ENCODE data around the gene ROCK2. TPM values are rescaled to one million over a fixed set of nuclear protein-coding genes. Genes with fewer than 3 reads are reported as not detected.
A peak's percentile ranks its signal among the peaks of the same experiment; 100 is the strongest.

The ROCK2 gene
- total and polyA plus RNA-seq, 9 of the 15 experiments (the other 6 are each of a cell fraction or from before 2014, with no cell fraction given), result 4.9 to 30.6 (median 14.3) TPM

DNA sequence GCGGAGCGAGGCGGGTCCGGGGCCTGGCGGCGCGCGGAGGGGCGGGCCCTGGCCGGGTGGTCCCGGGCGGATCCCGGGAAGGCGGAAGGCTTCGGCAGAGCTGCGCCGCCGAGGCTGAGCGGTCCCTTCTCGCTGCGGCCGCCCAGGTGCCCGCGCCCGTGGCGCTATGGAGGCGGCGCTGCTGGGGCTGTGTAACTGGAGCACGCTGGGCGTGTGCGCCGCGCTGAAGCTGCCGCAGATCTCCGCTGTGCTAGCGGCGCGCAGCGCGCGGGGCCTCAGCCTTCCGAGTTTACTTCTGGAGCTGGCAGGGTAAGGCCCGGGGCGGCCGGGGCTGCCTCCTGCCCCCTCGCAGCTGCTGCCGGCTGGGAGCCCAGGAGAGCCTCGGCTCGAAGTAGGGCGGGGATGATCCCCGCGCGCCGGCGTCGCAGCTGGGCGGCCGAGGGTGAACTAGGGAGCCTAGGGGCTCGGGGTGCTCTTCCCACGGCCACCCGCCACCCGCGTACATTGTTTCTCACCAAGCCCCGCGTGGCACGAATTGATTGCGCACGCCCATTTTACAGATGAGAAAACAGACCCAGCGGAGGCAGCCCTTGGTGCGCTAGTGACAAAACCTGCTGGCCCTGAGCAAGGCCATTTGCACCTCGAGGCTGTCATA lies 188.9 kb downstream of the ROCK2 start, which contains the start of gene SLC66A3 (continued):
- no peak for TF ChIP-seq ETS2 (tag; IDR thresholded peaks at IDR 0.05; ENCODE audit: borderline replicate concordance, poor library complexity, severe bottlenecking)
- peak in 1 of 2 experiments; percentile 18; a peak in 1 of 3 replicates for TF ChIP-seq CBX3 (IDR thresholded peaks at IDR 0.05; ENCODE audit: borderline replicate concordance in 1 of 2, low read length in 2 of 2)
- peak in 1 of 2 experiments; percentile 7; a peak in 1 of 4 replicates for TF ChIP-seq RAD21 (CRISPR knock-in tag; conservative IDR thresholded peaks at IDR 0.05 in 1 of 2, IDR thresholded peaks at IDR 0.05 in 1 of 2)
- TF ChIP-seq ZNF639 (CRISPR knock-in tag; conservative IDR thresholded peaks at IDR 0.05 in 1 of 2, IDR thresholded peaks at IDR 0.05 in 1 of 2), result peak in 1 of 2 experiments; percentile 76; a peak in 1 of 4 replicates
- no peak for TF ChIP-seq HDAC6 (IDR thresholded peaks at IDR 0.05; ENCODE audit: low read depth, low read length)
- TF ChIP-seq YY1 (IDR thresholded peaks at IDR 0.05; ENCODE audit: borderline replicate concordance in 1 of 3, control insufficient read depth in 1 of 3, extremely low read depth in 1 of 3, insufficient read depth in 3 of 3, insufficient read length in 1 of 3, insufficient replicate concordance in 2 of 3, low read depth in 1 of 3, low read length in 2 of 3), result peak in 1 of 3 experiments; percentile 75
- TF ChIP-seq ELF2 (CRISPR knock-in tag; IDR thresholded peaks at IDR 0.05), result peak; percentile 71
- TF ChIP-seq XRCC4 (IDR thresholded peaks at IDR 0.05; ENCODE audit: extremely low read depth, insufficient read depth, insufficient read length), result no peak
- TF ChIP-seq, protein P1, sequence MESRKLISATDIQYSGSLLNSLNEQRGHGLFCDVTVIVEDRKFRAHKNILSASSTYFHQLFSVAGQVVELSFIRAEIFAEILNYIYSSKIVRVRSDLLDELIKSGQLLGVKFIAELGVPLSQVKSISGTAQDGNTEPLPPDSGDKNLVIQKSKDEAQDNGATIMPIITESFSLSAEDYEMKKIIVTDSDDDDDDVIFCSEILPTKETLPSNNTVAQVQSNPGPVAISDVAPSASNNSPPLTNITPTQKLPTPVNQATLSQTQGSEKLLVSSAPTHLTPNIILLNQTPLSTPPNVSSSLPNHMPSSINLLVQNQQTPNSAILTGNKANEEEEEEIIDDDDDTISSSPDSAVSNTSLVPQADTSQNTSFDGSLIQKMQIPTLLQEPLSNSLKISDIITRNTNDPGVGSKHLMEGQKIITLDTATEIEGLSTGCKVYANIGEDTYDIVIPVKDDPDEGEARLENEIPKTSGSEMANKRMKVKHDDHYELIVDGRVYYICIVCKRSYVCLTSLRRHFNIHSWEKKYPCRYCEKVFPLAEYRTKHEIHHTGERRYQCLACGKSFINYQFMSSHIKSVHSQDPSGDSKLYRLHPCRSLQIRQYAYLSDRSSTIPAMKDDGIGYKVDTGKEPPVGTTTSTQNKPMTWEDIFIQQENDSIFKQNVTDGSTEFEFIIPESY (CRISPR knock-in tag; IDR thresholded peaks at IDR 0.05), result peak; percentile 70
- TF ChIP-seq NFYB (IDR thresholded peaks at IDR 0.05; ENCODE audit: extremely low read depth, insufficient read length), result no peak
- TF ChIP-seq CTBP1 (IDR thresholded peaks at IDR 0.05; ENCODE audit: borderline replicate concordance), result peak; percentile 87
- no peak for TF ChIP-seq ZFP36 (IDR thresholded peaks at IDR 0.05; ENCODE audit: low read depth, low read length, partially characterized antibody)
- TF ChIP-seq, protein P2, sequence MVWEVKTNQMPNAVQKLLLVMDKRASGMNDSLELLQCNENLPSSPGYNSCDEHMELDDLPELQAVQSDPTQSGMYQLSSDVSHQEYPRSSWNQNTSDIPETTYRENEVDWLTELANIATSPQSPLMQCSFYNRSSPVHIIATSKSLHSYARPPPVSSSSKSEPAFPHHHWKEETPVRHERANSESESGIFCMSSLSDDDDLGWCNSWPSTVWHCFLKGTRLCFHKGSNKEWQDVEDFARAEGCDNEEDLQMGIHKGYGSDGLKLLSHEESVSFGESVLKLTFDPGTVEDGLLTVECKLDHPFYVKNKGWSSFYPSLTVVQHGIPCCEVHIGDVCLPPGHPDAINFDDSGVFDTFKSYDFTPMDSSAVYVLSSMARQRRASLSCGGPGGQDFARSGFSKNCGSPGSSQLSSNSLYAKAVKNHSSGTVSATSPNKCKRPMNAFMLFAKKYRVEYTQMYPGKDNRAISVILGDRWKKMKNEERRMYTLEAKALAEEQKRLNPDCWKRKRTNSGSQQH (CRISPR knock-in tag; IDR thresholded peaks at IDR 0.05), result no peak
- TF ChIP-seq MYC (IDR thresholded peaks at IDR 0.05; ENCODE audit: low read depth, low read length), result peak; percentile 74; the same call in 1 of the 2 replicates
- no peak for TF ChIP-seq MYC (CRISPR knock-in tag; IDR thresholded peaks at IDR 0.05; ENCODE audit: borderline replicate concordance, low read depth)
- TF ChIP-seq RB1 (IDR thresholded peaks at IDR 0.05; ENCODE audit: low read depth), result peak; percentile 80; the same call in 1 of the 2 replicates
- TF ChIP-seq POLR2AphosphoS5 (IDR thresholded peaks at IDR 0.05; ENCODE audit: control insufficient read depth, insufficient read depth, low read depth, low read length), result peak; percentile 38; the same call in 1 of the 2 replicates
- no peak for TF ChIP-seq CEBPG (CRISPR knock-in tag; IDR thresholded peaks at IDR 0.05)
- no peak for TF ChIP-seq CEBPG (tag; conservative IDR thresholded peaks at IDR 0.05 in 1 of 2, IDR thresholded peaks at IDR 0.05 in 1 of 2)
- 0 out of 2 replicates have a peak, but pooled peaks have one; percentile 14 for TF ChIP-seq CREM (IDR thresholded peaks at IDR 0.05; ENCODE audit: low read depth)
- peak; percentile 41 for TF ChIP-seq POLR2B (IDR thresholded peaks at IDR 0.05; ENCODE audit: low read depth, partially characterized antibody)
